Stimulated activated CD4-positive, alpha-beta T cell treated with anti-CD3 and anti-CD28 coated beads, Interleukin-2, amount 100 ng/mL, for 24 hours (primary cell): ENCODE results near the gene GTF3C1.

ENCODE experiments used
- DNase-seq, 2 donors: peaks; one replicate each; pipeline ENCODE4 v3.0.0-alpha.2; 2020

Gene GTF3C1

GRCh38 chr16:27482397-27483087, 67.2 kb downstream of the GTF3C1 start:
- no peak for DNase-seq

- DNase-seq: no peak
Measured at GRCh38 chr16:27481282-27481934, 68.3 kb downstream of the GTF3C1 start.

DNA sequence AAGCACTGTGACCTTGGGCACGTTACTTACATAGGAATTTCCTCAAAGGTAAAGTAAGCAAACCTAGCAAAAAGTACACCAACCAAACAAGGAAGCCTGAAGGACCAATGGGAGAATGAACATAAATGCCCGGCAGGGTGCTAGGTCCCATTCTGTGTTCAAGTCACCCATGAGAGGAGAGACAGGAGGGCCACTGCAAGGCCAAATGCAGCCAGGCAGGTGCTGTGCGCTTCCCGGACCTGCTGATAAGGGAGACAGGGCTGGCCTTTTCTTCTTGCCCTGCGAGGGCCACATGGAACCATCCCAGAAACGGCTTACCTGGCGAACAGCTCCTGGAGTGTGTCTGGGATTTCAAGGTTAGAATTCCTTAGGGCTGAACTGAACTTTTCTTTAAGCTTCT, 69.0 kb downstream of the GTF3C1 start:
- no peak for DNase-seq

GRCh38 chr16:27476240-27476639, 73.5 kb downstream of the GTF3C1 start:
- DNase-seq: no peak

DNA sequence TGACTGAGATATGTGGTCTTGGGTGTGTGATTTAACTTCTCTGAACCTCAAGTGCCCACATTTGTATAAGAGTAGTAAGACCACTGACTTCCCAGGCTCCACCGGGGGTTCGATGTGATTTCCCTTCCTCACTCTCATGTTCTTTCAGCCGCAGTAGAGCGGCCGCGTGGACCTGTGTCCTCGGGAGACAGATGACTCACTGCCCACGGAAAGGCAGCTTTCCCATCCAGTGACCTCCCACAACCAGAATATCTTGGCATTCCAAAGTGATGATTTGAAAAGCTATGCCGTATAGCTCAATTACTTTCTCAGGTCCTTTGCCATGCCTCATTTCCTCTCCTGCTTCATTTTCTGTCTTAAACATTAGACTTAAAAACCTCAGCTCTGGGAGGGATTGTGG, 74.2 kb downstream of the GTF3C1 start:
- DNase-seq: no peak

DNA sequence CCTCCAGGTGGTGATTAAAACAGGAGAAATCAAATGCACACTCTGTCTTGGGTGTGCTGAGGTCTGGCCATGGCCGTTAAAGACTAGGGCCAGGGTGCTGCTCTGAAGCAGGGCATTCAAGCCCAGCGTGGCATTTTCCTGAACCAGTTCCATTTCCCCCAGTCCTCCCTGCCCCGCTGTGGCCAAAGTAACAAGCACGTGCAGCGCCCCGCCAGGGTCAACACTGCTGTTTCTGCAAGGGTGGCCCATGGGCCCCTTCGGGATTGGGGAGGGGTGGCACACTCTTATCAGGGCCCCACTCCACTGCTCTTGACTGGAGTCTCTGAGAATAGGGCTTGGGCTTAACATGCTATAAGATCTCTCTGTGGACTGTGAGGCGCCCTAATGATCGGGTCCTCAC, 74.8 kb downstream of the GTF3C1 start:
- DNase-seq: no peak

- DNase-seq: no peak
Measured at GRCh38 chr16:27474041-27474440, 75.7 kb downstream of the GTF3C1 start.

DNA sequence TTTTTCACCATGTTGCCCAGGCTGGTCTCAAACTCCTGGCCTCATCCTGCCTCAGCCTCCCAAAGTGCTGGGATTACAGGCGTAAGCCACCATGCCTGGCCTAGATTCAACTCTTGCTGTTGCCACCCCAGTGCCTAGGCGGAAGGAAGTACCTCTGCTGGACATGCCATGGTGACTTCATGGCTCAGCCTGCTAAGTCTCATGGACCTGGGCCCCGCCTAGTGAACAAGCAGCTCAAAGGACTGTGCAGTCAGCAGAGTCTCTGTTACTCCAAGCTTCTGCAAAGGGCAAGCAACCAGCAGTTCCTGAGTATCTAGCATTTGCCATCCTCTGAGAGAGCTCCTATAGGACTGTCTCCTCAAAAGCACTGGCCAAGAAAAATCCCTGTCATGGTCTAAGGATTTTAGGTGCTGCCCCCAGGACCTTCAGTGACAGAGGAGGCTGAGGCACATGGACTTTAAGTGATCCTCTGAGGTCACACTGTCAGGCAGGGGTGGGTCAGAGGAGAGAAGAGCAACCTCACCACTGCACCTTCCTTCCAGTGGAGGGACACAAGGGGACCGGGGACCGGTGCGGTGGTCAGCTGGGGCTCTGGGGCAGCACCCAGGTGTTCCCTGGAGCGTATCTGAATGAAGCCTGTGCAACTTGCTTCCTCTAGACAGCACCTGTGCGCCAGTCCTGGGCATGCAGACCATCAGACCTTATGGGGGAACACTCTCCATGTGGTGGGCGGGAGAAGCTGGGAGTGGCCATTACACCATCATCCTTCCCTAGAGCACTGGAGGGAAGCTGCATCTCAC, 76.4 kb downstream of the GTF3C1 start:
- no peak for DNase-seq

GRCh38 chr16:27472091-27473020, 77.4 kb downstream of the GTF3C1 start:
- no peak for DNase-seq

GRCh38 chr16:27471661-27472060, 78.1 kb downstream of the GTF3C1 start:
- DNase-seq: no peak

- DNase-seq: no peak
Measured at GRCh38 chr16:27470567-27471431, 78.9 kb downstream of the GTF3C1 start.

DNA sequence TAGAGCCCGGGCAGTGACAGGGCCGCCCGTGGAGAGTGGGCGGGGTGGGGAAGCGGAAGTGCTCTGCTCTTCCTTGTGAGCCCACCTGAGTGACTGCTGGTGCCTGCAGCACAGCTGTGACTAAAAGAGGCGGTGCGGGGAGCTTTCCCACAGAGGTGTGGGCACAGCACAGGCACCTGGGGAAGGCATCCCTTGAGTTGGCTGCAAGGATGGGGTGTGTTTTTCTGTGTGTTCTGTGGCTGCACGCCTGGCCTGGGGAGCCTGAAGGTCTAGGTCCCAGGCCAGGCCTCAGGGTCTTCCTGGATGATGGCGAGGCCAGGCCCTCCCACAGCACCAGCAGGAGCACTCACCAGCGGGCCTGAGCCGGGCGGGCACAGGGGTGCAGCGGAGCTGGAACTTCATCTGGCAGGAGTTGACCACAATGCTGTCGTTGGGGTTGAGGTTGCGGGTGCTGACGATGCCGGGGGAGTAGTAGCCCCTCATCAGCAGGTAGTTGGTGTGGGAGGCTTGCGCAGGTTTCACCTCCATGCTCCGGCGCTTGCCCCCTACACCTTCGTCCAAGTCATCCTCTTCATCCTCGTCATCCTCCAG, 80.7 kb downstream of the GTF3C1 start:
- DNase-seq: no peak

- DNase-seq: no peak
Measured at GRCh38 chr16:27465483-27465879, 84.2 kb downstream of the GTF3C1 start.

GRCh38 chr16:27464626-27465482, 84.9 kb downstream of the GTF3C1 start:
- DNase-seq: no peak

GRCh38 chr16:27463741-27464591, 85.7 kb downstream of the GTF3C1 start:
- no peak for DNase-seq

DNA sequence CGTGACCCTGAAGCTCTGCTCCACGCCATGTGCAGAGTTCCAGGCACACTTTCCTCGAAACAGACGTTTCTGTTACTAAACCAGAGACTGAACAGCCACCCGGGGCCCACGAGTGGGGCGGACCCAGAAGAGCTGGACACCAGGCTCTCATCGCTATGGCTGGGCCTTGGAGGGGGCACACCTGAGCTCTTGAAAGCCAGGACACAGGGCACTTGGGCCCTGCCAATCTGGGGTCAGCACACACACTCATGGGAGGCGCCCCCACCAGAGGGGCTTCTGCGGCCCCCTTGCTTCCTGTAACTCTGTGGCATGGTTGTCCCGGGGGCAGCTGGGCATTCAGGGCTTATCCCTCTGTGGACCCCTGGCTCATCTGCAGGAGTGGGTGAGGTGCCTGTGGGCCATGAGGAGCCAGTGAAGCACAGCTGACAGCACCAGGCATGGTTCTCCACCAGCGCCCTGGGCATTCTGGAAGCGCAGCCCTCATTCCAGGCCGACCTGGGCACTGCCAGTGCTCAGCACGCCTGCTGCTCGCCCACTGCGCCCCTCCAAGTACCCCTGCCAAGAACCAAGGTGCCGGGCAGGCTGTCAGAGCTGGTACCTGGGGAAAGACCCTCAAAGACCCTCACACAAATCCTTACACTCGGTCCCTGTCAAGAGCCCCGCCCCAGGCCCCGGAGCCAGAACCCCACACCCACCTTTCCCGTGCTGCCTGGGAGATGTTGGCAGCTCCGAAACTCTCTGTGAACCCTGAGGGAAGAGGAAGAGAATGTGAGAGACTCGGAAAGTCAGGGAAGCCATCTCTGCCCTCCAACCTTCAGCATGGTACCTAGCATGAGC, 86.6 kb downstream of the GTF3C1 start:
- DNase-seq: no peak

DNA sequence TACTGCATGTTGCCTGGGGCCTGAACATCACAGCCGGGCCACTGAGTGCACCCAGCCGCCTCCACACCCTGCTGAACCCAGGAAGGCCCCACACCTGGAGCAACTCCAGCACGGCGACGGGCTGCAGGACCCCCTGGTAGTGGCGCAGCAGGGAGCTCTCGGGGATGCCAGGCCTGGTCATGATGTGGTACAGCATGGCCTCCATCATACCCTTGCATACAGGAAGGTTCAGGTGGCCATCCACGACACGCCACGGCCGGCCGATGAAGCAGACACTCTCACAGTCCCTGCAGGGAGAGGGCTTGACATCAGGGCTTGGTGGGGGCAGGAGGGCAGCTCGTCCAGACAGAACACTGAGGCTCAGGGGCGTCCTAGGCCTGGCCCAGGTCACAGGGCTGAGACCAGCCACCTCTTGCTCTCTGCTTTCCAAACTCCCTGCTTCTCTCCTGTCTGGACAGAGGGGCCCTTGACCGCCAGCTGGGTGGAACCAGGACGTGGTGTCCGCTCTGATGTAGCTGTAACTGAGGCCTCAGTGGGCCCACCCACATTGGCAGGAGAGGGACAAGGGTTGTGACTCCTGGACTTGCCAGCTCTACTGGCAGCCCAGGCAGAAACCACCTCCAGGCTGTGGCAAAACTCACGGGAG, 87.4 kb downstream of the GTF3C1 start:
- no peak for DNase-seq
